GM18868 (cell line): ENCODE data around the gene GLYATL1.

Experiments
- ATAC-seq: cut with Tn5 transposase; IDR thresholded peaks from one replicate; pipeline ENCODE4 v1.9.1; 2021; ENCODE audit warnings: mild to moderate bottlenecking, moderate library complexity; ENCODE audit not compliant: unreplicated experiment

The GLYATL1 gene, protein sequence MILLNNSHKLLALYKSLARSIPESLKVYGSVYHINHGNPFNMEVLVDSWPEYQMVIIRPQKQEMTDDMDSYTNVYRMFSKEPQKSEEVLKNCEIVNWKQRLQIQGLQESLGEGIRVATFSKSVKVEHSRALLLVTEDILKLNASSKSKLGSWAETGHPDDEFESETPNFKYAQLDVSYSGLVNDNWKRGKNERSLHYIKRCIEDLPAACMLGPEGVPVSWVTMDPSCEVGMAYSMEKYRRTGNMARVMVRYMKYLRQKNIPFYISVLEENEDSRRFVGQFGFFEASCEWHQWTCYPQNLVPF

DNA sequence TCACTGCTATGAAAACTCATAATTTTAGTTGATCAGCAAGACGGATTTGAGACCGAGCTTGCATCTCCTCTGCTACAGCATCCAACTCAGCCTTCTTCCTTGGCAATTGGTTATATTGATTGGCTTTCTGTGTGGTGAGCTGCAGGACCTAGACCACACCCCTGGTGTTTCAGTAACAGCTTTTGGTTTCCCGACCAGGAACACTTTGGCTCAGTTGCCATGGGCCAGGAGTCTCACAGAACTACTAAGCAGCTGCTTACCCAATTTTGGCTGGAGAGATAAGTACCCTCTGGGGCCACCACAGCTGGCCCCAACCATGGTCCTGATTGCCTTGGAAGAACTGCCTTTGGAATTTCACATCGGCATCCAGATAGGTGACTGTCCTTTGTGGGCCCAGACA lies at the start of gene GLYATL1:
Gene GLYATL1 (plus strand): TSS at position 212 of the 400 bp plus-strand sequence. CDS start 7,600 bp downstream, outside the sequence.
- no peak for ATAC-seq

DNA sequence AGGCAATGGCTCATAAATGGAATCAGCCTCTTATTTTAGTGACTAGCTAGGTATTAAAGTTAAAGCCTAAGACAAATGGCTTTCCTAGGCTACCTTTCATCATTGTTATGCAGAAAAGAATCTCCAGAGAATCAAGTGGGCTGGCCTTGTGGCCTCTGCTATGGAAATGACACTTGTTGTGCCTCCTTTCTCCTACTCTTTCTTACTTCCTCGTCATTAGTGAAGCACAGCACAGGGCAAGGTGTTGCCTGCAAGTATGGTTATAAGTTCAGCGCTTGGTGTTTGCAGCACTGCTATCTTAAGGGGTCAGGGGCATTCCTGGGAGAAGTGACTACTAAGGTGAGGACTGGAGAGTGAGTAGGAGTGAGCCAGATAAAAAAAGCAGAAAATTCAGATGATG lies 45.4 kb upstream of the GLYATL1 start:
- no peak for ATAC-seq

DNA sequence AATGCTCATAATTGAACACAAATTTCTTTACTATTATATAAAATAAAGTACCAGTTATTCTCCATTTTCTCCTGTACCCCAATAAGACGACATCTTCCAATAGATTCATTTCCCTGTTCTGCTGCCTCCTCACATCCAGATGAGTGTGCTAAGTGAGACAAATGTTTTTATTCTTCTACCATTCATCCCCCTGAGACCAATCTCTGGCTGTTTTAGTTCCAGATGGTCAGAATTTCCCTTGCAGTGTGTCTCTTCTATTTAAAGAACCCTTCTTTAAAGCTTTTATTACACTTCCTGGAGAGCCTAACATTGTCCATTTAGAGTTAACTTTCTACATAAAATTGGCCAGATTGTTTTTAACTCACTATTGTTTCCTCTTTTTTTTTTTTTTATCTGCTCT lies 41.2 kb upstream of the GLYATL1 start:
- no peak for ATAC-seq

GRCh38 chr11:58900479-58901420 lies 38.5 kb upstream of the GLYATL1 start:
- peak; percentile 75 for ATAC-seq

DNA sequence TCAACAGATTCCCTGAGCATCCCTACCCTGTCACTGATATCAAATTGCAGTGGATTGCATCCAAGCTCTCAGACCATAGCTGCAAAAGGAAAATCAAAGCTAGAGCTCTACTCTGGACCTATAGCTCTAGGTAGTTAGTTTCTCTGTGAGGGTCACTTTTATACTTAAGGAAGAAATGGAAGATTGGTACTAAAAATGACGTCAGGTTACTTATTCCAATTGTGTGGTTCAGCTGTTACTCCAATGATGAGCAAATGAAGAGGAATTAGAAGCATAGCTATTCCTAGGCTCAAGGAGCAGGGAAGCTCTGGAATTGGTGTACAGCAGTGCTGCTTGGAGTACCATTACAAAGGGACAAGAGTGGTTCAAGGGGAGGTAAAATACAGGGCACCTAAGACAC lies 36.4 kb upstream of the GLYATL1 start:
- no peak for ATAC-seq

- no peak for ATAC-seq
Measured at GRCh38 chr11:58905011-58905720, 34.1 kb upstream of the GLYATL1 start.

DNA sequence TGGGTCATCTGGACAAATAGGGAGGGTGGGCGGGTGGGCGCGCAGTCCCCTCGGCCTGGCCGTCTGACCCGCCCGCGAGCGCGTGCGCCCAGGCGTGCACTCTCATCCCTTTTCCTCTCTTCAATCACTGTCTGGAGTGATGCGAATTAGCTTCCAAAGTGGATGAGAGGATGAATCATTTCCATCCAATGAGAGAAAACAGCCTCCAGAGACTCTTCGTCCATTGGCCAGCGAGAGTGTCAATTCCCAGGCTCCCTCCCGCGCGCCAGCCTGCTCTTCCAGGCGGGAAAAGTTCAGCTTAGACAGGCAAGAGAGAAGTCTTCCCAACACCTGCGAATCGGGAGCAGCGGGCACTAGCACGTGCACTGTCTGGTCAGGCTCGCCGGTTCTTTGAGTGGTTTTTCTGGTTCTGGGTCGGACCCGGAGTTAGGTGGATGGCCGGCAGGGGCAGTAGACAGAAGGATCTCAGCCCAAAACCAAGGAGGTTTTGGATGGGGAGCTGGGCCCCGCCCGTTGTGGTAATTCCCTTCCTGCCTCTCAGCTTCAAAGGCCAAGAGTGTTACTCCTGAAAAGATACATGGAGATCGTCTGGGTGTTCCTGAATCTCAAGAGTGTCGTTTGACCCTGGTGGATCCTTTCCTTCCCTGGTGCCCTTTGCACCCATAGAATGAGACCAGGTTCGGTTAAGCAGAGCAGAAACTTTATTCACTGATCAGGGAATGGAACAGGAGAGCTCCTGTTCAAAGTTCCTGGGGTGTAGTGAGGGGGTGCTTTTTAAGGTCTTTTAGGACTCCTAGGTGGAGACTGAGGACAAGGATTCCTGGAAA lies 33.4 kb upstream of the GLYATL1 start:
- ATAC-seq = no peak

GRCh38 chr11:58907780-58908179 lies 31.5 kb upstream of the GLYATL1 start:
- peak; percentile 59 for ATAC-seq

DNA sequence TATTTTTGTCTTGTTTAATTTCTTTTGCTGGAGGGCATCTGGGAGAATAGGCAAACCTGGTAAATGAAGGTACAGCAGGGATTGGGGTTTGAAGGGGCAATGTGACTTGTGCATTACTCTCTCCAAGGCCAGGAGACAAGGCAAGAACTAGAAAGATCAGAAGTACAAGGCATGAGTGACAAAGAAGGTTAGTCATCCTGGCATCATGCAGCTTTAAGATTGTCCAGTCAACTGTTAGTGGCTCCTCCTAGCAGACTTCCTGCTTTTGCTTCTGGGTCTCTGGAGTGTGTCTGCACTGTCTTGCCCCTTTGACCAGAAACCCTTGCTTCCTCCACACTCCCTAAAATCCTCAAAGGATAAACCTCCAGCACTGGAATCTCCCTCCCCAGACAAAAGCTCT lies 27.2 kb upstream of the GLYATL1 start:
- no peak for ATAC-seq

DNA sequence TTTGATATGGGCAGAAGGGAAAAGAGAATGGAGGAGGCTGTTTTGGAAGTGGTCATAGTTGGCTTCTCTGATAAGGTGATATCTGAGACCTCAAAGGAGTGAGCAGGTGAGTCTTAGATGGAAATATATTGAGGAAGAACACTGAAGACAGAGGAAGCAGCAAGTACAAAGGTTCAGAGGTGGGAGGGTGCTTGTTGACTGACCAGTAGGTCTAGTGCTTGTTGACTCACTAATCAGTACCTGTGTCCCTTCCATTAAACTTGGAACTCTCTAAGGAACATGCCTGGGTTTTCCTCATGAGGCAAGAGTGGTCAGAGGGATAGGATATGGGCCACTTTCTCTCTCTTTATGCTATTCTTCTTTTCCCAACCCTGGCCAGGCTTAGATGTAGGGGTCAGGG lies 25.6 kb upstream of the GLYATL1 start:
- no peak for ATAC-seq

DNA sequence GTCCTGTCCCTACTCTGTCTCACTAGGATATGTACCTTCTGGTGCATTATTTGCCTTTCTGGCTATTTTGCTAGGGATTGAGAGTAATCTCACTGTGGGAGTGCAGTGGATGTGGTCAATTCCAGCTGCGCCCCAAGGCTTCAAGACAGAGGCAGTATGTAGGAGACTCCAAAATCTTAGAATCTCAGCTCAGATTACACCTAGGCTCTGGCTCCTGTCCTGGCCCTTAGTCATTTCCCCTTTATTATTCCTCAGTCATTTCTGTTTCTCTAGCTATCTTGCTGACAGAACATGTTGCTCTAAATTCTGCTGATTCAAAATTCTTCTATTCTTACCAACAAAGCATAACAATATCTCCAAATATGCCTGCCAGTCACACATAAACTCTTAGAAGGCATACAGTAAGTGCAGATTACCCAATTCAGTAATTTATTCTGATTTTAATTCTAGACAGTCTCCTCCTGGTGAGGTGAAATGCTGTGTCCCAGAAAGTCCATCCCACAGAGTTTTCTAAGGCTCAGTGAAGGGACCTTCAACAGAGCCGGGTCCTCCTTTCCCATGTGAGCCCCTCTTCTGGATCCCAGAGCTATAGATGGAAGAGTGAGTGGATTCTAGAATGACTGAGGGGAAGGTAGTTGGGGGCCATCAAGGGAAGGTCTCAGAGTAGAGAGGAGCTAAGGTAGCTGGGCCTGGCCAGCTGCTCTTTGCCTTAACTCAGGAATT lies 24.3 kb upstream of the GLYATL1 start:
- ATAC-seq = no peak

- ATAC-seq = no peak
Measured at GRCh38 chr11:58916637-58917036, 22.7 kb upstream of the GLYATL1 start.

- no peak for ATAC-seq
Measured at GRCh38 chr11:58917159-58917783, 22.0 kb upstream of the GLYATL1 start.

DNA sequence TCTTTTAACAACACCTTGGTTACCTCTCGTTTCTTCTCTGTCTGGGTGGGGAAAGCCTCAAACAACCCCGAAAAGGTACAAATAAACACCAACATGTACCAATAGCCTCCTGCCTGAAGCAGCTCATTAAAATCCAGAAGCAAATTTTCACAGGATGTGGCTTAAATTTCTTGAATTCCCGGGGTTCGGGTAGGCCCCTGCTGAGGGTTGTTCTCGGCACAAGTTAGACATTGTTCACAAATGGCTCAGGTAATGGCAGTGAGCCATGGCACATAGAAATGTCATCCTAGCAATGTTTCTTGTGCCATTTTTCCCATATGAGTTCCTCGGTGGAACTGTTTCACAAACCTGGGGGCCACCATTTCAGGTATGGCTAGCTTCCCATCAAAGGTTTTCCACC lies 19.7 kb upstream of the GLYATL1 start:
- ATAC-seq = no peak

- ATAC-seq = no peak
Measured at GRCh38 chr11:58919980-58920379, 19.3 kb upstream of the GLYATL1 start.

DNA sequence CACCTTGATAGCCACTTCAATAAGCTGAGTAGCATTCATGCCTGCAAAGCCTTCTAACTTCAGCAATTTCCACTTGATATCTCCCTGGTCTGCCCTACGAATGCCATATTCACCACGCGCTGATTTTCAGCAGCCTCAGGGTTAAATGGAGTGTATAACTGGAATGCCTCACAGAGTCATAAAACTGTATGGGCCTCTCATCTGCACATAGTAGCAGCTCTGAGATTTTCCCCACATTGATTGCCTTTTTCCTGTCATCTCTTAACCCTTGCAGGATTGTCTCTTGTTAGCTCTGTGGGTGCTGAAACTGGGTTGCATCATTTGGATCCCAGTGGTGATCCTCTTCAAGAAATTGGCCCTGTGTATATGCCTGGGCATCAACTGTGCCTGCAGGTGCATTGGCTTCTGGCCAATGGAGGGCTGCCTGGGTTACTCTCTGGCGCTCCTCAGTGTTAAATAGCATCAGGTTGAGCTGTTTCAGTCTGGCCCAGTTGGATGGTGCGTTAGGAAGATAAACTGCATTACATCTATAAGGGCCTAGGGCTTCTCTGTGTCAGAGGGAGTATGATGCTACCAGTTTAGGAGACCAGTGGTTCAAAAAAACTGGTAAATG lies 17.4 kb upstream of the GLYATL1 start:
- ATAC-seq = no peak

DNA sequence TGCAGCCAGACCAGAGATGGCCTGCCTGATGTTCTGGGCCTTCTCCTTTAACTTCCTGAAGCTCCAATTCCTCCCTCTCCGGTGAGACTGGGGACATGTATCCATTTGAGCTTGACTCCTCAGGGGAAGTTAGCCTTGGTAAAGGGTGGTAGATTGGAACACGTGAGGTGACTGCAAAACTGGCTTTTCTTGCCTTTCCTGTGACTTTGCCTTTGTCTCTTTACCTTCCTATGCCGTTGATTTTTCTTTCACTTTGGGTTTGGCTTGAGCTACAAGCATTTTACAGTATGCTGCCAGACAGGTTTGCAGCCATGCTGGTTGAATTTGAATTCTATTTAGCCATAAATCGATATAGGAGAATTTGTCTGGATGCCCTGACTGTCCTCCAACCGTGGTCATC lies 16.8 kb upstream of the GLYATL1 start:
- no peak for ATAC-seq

- ATAC-seq = peak; percentile 92
Measured at GRCh38 chr11:58923300-58923788, 15.9 kb upstream of the GLYATL1 start.

DNA sequence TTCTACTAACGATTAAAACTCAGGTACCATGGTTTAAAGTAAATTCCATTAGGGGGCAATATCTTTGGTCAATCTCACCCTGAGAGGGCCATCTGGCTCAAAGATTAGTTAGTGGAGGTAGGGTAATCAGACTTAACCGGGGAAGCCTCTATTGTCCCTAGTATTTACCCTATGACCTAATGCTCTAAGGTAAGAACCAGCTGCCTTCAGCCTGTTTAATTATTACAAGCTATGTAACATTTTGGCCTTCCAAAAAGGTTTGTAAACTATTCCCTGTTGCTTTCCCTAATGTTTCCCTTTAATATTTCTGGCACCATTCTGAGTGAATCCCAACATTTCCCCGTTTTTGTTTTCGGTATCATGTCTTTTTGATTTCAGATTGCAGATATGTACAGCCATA lies 15.1 kb upstream of the GLYATL1 start:
- no peak for ATAC-seq
